ENCODE data around the gene HSD17B13.
"Not testable (repeated sequence)": the region's sequence is repeated elsewhere in the genome, so short reads cannot be mapped to it uniquely, and the experiment has no call there.

Gene HSD17B13

GRCh38 chr4:87294911-87295310 lies 27.8 kb downstream of the HSD17B13 start:
- H2AFZ ChIP-seq (ENCODE audit: low read length, unreplicated experiment); H3K27ac ChIP-seq (ENCODE audit: low read depth, low read length); H3K4me3 ChIP-seq (ENCODE audit: low read depth, low read length); H3K27me3 ChIP-seq (ENCODE audit: insufficient read depth, low read length); H3K79me2 ChIP-seq (ENCODE audit: control insufficient read depth, insufficient read depth, low read length, unreplicated experiment); H3K36me3 ChIP-seq (ENCODE audit: insufficient read depth, low read length); H3K4me1 ChIP-seq (ENCODE audit: control insufficient read depth, insufficient read depth, low read length, unreplicated experiment): not testable (repeated sequence)

GRCh38 chr4:87293889-87294288 lies 28.8 kb downstream of the HSD17B13 start:
- not testable (repeated sequence) for H3K79me2 ChIP-seq (ENCODE audit: control insufficient read depth, insufficient read depth, low read length, unreplicated experiment); H3K27me3 ChIP-seq (ENCODE audit: insufficient read depth, low read length); H3K4me3 ChIP-seq (ENCODE audit: low read depth, low read length); H2AFZ ChIP-seq (ENCODE audit: low read length, unreplicated experiment); H3K4me1 ChIP-seq (ENCODE audit: control insufficient read depth, insufficient read depth, low read length, unreplicated experiment); H3K36me3 ChIP-seq (ENCODE audit: insufficient read depth, low read length); H3K27ac ChIP-seq (ENCODE audit: low read depth, low read length)

- Histone ChIP-seq H3K4me1 (ENCODE audit: control insufficient read depth, insufficient read depth, low read length, unreplicated experiment) (no peaks in the 10 kb centered on the region), H3K79me2 (ENCODE audit: control insufficient read depth, insufficient read depth, low read length, unreplicated experiment) (no peaks in the 10 kb centered on the region), H3K27ac (ENCODE audit: low read depth, low read length) (no peak overlapping the region), H3K27me3 (ENCODE audit: insufficient read depth, low read length) (no peaks in the 10 kb centered on the region), H3K4me3 (ENCODE audit: low read depth, low read length) (no peak overlapping the region), H2AFZ (ENCODE audit: low read length, unreplicated experiment) (no peak overlapping the region), H3K36me3 (ENCODE audit: insufficient read depth, low read length) (no peaks in the 10 kb centered on the region)
These were observed 35.7 kb downstream of the HSD17B13 start for GRCh38 chr4:87286970-87287369.

GRCh38 chr4:87284268-87284667 lies 38.4 kb downstream of the HSD17B13 start:
- not testable (repeated sequence) for H3K27ac ChIP-seq (ENCODE audit: low read depth, low read length); H3K4me3 ChIP-seq (ENCODE audit: low read depth, low read length); H3K27me3 ChIP-seq (ENCODE audit: insufficient read depth, low read length); H3K4me1 ChIP-seq (ENCODE audit: control insufficient read depth, insufficient read depth, low read length, unreplicated experiment); H2AFZ ChIP-seq (ENCODE audit: low read length, unreplicated experiment); H3K79me2 ChIP-seq (ENCODE audit: control insufficient read depth, insufficient read depth, low read length, unreplicated experiment); H3K36me3 ChIP-seq (ENCODE audit: insufficient read depth, low read length)

- Histone ChIP-seq H3K79me2 (ENCODE audit: control insufficient read depth, insufficient read depth, low read length, unreplicated experiment) (no peaks in the 10 kb centered on the region), H3K27me3 (ENCODE audit: insufficient read depth, low read length) (peaks cover 6% of the 10 kb centered on the region; the same call in 1 of the 2 replicates), H3K27ac (ENCODE audit: low read depth, low read length) (no peak overlapping the region), H3K36me3 (ENCODE audit: insufficient read depth, low read length) (no peaks in the 10 kb centered on the region), H2AFZ (ENCODE audit: low read length, unreplicated experiment) (no peak overlapping the region), H3K4me3 (ENCODE audit: low read depth, low read length) (no peak overlapping the region), H3K4me1 (ENCODE audit: control insufficient read depth, insufficient read depth, low read length, unreplicated experiment) (no peaks in the 10 kb centered on the region)
These were observed 39.5 kb downstream of the HSD17B13 start for GRCh38 chr4:87283151-87283550.

- Histone ChIP-seq H3K79me2 (ENCODE audit: control insufficient read depth, insufficient read depth, low read length, unreplicated experiment) (no peaks in the 10 kb centered on the region), H3K4me3 (ENCODE audit: low read depth, low read length) (no peak overlapping the region), H3K27ac (ENCODE audit: low read depth, low read length) (no peak overlapping the region)
These were observed 41.1 kb downstream of the HSD17B13 start for GRCh38 chr4:87281603-87282002.

DNA sequence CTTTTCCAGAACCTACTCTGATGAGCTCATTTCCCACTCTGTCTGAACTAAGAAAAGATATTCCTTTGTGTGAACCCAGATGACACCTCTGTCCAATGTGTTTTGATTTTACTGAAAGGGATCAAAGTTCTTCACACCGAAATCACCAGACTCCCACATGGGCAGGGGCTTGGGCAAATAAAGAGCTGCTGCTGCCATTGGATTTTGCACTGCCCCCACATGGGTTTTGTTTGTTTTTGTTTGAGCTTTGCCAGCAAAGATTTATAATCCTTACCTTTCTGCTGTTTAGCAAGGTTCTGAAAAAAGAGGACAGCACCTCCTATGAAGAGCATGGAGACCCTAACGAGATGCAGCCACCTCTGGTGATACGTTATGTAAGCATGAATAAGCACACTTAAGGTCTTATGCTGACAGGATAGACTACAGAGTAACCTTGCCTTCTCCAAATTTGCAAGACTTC lies 44.3 kb downstream of the HSD17B13 start:
- Histone ChIP-seq H3K36me3 (ENCODE audit: insufficient read depth, low read length) (no peaks in the 10 kb centered on the region), H3K4me3 (ENCODE audit: low read depth, low read length) (no peak overlapping the region), H3K4me1 (ENCODE audit: control insufficient read depth, insufficient read depth, low read length, unreplicated experiment) (no peaks in the 10 kb centered on the region), H3K27ac (ENCODE audit: low read depth, low read length) (no peak overlapping the region), H2AFZ (ENCODE audit: low read length, unreplicated experiment) (no peak overlapping the region), H3K27me3 (ENCODE audit: insufficient read depth, low read length) (peaks cover 11% of the 10 kb centered on the region), H3K79me2 (ENCODE audit: control insufficient read depth, insufficient read depth, low read length, unreplicated experiment) (no peaks in the 10 kb centered on the region)

More at GRCh38 chr4:87281603-87282002, 41.1 kb downstream of the HSD17B13 start:
- H3K27me3 ChIP-seq (ENCODE audit: insufficient read depth, low read length) = peaks cover 6% of the 10 kb centered on the region; the same call in 1 of the 2 replicates
- H3K36me3 ChIP-seq (ENCODE audit: insufficient read depth, low read length) = no peaks in the 10 kb centered on the region
- H2AFZ ChIP-seq (ENCODE audit: low read length, unreplicated experiment) = no peak overlapping the region
- H3K4me1 ChIP-seq (ENCODE audit: control insufficient read depth, insufficient read depth, low read length, unreplicated experiment) = no peaks in the 10 kb centered on the region

GRCh38 chr4:87275311-87275710 lies 47.4 kb downstream of the HSD17B13 start:
- no peaks in the 10 kb centered on the region for H3K4me1 ChIP-seq (ENCODE audit: control insufficient read depth, insufficient read depth, low read length, unreplicated experiment)
- H3K36me3 ChIP-seq (ENCODE audit: insufficient read depth, low read length) = no peaks in the 10 kb centered on the region
- H3K27ac ChIP-seq (ENCODE audit: low read depth, low read length) = no peak overlapping the region
- H3K27me3 ChIP-seq (ENCODE audit: insufficient read depth, low read length) = peaks cover 11% of the 10 kb centered on the region
- no peak overlapping the region for H2AFZ ChIP-seq (ENCODE audit: low read length, unreplicated experiment)
- no peaks in the 10 kb centered on the region for H3K79me2 ChIP-seq (ENCODE audit: control insufficient read depth, insufficient read depth, low read length, unreplicated experiment)
- H3K4me3 ChIP-seq (ENCODE audit: low read depth, low read length) = no peak overlapping the region

DNA sequence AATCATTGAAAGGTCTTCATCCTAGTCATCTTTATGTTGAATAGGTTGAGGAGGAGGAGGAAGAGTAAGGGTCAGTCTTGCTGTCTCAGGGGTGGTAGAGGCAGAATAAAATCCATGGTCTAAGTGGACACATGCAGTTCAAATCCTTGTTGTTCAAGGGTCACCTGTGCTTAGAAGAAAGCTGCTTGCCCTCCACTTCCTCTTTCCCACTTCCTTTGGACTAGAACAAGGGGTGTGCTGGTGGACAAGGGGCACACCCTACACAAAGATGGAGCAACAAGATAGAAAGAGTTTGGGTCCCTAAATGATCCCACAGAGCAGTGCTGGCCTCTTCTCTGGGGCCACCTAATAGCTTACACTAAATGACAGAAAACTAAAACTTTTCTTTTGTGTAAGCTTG lies 47.9 kb downstream of the HSD17B13 start:
- H3K79me2 ChIP-seq (ENCODE audit: control insufficient read depth, insufficient read depth, low read length, unreplicated experiment) = no peaks in the 10 kb centered on the region

DNA sequence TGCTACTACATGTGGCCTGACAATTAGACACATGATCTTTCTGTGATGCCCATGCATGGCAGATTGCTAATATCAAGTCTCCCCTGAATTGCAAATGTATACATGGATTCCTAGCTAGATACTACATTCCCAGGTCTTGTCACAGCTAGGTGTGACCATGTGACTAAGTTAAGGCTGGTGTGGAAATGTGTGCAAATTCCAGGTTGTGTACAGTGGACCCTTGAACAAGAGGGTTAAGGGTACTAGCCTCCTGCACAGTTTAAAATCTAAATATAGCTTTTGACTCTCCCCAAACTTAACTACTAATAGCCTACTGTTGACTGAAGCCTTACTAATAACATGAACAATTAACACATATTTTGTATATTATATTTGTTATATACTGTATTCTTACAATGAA lies 48.4 kb downstream of the HSD17B13 start:
- Histone ChIP-seq H3K4me3 (ENCODE audit: low read depth, low read length) (no peak overlapping the region), H3K4me1 (ENCODE audit: control insufficient read depth, insufficient read depth, low read length, unreplicated experiment) (no peaks in the 10 kb centered on the region), H3K27ac (ENCODE audit: low read depth, low read length) (no peak overlapping the region), H3K27me3 (ENCODE audit: insufficient read depth, low read length) (peaks cover 9% of the 10 kb centered on the region), H3K79me2 (ENCODE audit: control insufficient read depth, insufficient read depth, low read length, unreplicated experiment) (no peaks in the 10 kb centered on the region), H3K36me3 (ENCODE audit: insufficient read depth, low read length) (no peaks in the 10 kb centered on the region), H2AFZ (ENCODE audit: low read length, unreplicated experiment) (no peak overlapping the region)

More for the DNA sequence above, 47.9 kb downstream of the HSD17B13 start:
- H3K4me1 ChIP-seq (ENCODE audit: control insufficient read depth, insufficient read depth, low read length, unreplicated experiment) = no peaks in the 10 kb centered on the region
- no peak overlapping the region for H3K27ac ChIP-seq (ENCODE audit: low read depth, low read length)
- no peak overlapping the region for H3K4me3 ChIP-seq (ENCODE audit: low read depth, low read length)
- H2AFZ ChIP-seq (ENCODE audit: low read length, unreplicated experiment) = no peak overlapping the region
- H3K27me3 ChIP-seq (ENCODE audit: insufficient read depth, low read length) = peaks cover 11% of the 10 kb centered on the region
- no peaks in the 10 kb centered on the region for H3K36me3 ChIP-seq (ENCODE audit: insufficient read depth, low read length)

GRCh38 chr4:87270825-87271224 lies 51.9 kb downstream of the HSD17B13 start:
- H3K4me3 ChIP-seq (ENCODE audit: low read depth, low read length) = no peak overlapping the region
- no peaks in the 10 kb centered on the region for H3K79me2 ChIP-seq (ENCODE audit: control insufficient read depth, insufficient read depth, low read length, unreplicated experiment)
- peaks cover 6% of the 10 kb centered on the region; the same call in 1 of the 2 replicates for H3K27me3 ChIP-seq (ENCODE audit: insufficient read depth, low read length)
- H3K27ac ChIP-seq (ENCODE audit: low read depth, low read length) = no peak overlapping the region
- H3K4me1 ChIP-seq (ENCODE audit: control insufficient read depth, insufficient read depth, low read length, unreplicated experiment) = no peaks in the 10 kb centered on the region
- H3K36me3 ChIP-seq (ENCODE audit: insufficient read depth, low read length) = no peaks in the 10 kb centered on the region
- no peak overlapping the region for H2AFZ ChIP-seq (ENCODE audit: low read length, unreplicated experiment)

Measured in ACC112 (cell line).